ENCODE measurements around the gene SOX11. TPM values are rescaled to one million over a fixed set of nuclear protein-coding genes. Genes with fewer than 3 reads are reported as not detected.

SOX11 gene
- total RNA-seq, result not detected

GRCh38 chr2:5691985-5692529 is at the start of gene SOX11:
SOX11 (plus strand) TSS chr2:5692384; CDS start chr2:5692722, 338 bp downstream.

Measured in activated naive CD4-positive, alpha-beta T cell treated with anti-CD3 and anti-CD28 coated beads, Interleukin-2, amount 10 ng/mL, durations not matched to agents 5 hours and 36 hours (primary cell).